Left lung (tissue), 10 donors: ENCODE results near the gene XYLB. TPM values are rescaled to one million over a fixed set of nuclear protein-coding genes. Genes with fewer than 3 reads are reported as not detected.

Experiments
- ATAC-seq: fragments of 200-7000 bp; cut with Tn5 transposase; one replicate; pipeline ENCODE4 v1.9.1; 2020; ENCODE audit warnings: moderate library complexity
- DNase-seq, 4 donors: peaks; one replicate each; pipeline ENCODE4 v3.0.0-alpha.2; 2013 to 2020
- H3K27ac ChIP-seq, 2 donors: fragments of 200-600 bp; sonication (generic) in 1 of 2; one replicate each; pipeline versions ENCODE4 v1.5.0 to v1.8.0; 2020 to 2021
- H3K27me3 ChIP-seq, 2 donors: fragments of 200-600 bp; sonication (generic) in 1 of 2; one replicate each; pipeline versions ENCODE4 v1.5.0 to v1.8.0; 2020 to 2021
- H3K36me3 ChIP-seq, 2 donors: fragments of 200-600 bp; sonication (generic) in 1 of 2; one replicate each; pipeline versions ENCODE4 v1.5.0 to v1.8.0; 2020 to 2021
- H3K4me1 ChIP-seq, 2 donors: fragments of 200-600 bp; one replicate each; pipeline ENCODE4 v1.8.0; 2021
- H3K4me3 ChIP-seq, 2 donors: fragments of 200-600 bp; sonication (generic) in 1 of 2; one replicate each; pipeline versions ENCODE4 v1.5.0 to v1.8.0; 2020 to 2021; ENCODE audit warnings: mild to moderate bottlenecking in 1 of 2
- H3K9me3 ChIP-seq, 2 donors: fragments of 200-600 bp; sonication (generic) in 1 of 2; one replicate each; pipeline versions ENCODE4 v1.5.0 to v1.8.0; 2020 to 2021
- intact Hi-C, 2 donors: fragments of 100-400 bp; cut with DNase I; formaldehyde crosslinking; loops; one replicate each; pipeline versions ENCODE4 v1.11.2 to v1.14.2; 2022
- polyA plus RNA-seq, 6 donors: library from polyadenylated mRNA; unstranded; fragments of 120-200 nt; gene quantifications; one replicate each; pipeline ENCODE4 v1.2.1, GENCODE V29; 2013; ENCODE audit not compliant: insufficient read length in 6 of 6
- total RNA-seq, 2 donors: library from RNA; stranded (reverse); fragmentation: NEBNext Ultra II Directional; extraction: Animal tissue kit (Norgen Biotek cat#: 25700); gene quantifications; one replicate each; pipeline ENCODE4 v1.2.1, GENCODE V29; 2021
- TF ChIP-seq, protein P1 (sequence below), 2 donors: fragments of 200-600 bp; sonication (generic) in 1 of 2; IDR thresholded peaks; one replicate each; pipeline versions ENCODE4 v1.5.0 to v1.8.0; 2021; ENCODE audit warnings: antibody characterized with exemption in 2 of 2
- donor health status: DM: no; HTN: yes; CAD: no.
- donor health status: DM: no; HTN: no; CAD: no.

Gene XYLB
- total and polyA plus RNA-seq, 8 donors, result 5.1 to 8.7 (median 7.3) TPM

DNA sequence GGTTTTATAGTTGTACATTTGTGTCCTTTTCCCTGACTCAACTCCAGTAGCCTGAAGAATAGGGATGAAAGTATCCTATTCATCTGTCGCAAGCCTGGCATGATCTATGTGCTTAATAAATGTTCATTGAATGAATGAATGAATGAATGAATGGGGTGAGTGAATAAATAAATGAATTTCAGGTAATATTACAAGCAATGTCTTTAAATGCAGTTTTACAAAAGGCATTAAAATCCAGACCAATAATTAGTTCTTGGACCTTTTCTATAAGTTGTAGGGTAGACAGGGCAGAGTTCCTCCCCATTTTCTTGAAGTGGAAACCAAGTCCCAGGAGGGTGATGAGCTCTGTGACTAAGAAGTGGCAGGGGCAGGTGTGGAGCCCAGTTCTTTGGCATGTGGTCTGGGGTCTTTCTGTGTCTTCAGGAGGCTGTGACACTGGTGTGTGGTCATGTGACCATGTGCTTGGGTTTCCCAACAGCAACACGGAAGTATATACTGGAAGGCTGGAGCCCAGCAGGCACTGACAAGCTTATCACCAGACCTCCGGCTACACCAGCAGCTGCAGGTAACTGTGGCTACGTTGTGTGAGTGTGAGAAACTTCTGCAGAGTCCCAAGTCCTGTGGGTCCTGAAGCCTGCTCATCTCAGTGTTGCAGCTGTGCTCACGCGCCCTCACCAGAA is 18.3 kb downstream of the XYLB start:
- H3K4me3 ChIP-seq, result no peak overlapping the region
- DNase-seq, result no peak
- intact Hi-C loops, result no loop called here
- ATAC-seq, result no peak
- TF ChIP-seq, protein P1, sequence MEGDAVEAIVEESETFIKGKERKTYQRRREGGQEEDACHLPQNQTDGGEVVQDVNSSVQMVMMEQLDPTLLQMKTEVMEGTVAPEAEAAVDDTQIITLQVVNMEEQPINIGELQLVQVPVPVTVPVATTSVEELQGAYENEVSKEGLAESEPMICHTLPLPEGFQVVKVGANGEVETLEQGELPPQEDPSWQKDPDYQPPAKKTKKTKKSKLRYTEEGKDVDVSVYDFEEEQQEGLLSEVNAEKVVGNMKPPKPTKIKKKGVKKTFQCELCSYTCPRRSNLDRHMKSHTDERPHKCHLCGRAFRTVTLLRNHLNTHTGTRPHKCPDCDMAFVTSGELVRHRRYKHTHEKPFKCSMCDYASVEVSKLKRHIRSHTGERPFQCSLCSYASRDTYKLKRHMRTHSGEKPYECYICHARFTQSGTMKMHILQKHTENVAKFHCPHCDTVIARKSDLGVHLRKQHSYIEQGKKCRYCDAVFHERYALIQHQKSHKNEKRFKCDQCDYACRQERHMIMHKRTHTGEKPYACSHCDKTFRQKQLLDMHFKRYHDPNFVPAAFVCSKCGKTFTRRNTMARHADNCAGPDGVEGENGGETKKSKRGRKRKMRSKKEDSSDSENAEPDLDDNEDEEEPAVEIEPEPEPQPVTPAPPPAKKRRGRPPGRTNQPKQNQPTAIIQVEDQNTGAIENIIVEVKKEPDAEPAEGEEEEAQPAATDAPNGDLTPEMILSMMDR (IDR thresholded peaks at IDR 0.05), result no peak
- H3K36me3 ChIP-seq, result peaks cover 0 to 18% of the 10 kb centered on the region in 2 donors
- no peaks in the 10 kb centered on the region for H3K4me1 ChIP-seq
- H3K27me3 ChIP-seq, result no peaks in the 10 kb centered on the region
- H3K27ac ChIP-seq, result no peak overlapping the region
- no peaks in the 10 kb centered on the region for H3K9me3 ChIP-seq

GRCh38 chr3:38365469-38366062 is 19.0 kb downstream of the XYLB start:
- intact Hi-C loops, result no loop called here
- no peak for ATAC-seq

GRCh38 chr3:38366082-38366481 is 19.5 kb downstream of the XYLB start:
- no peaks in the 10 kb centered on the region for H3K4me1 ChIP-seq
- TF ChIP-seq, protein P1 (IDR thresholded peaks at IDR 0.05), result no peak
- no peaks in the 10 kb centered on the region for H3K9me3 ChIP-seq
- H3K36me3 ChIP-seq, result peaks cover 0 to 25% of the 10 kb centered on the region in 2 donors
- no peak overlapping the region for H3K4me3 ChIP-seq
- H3K27me3 ChIP-seq, result no peaks in the 10 kb centered on the region
- intact Hi-C loops, result no loop called here
- ATAC-seq (no peak), DNase-seq (no peak)
- no peak overlapping the region for H3K27ac ChIP-seq

More at GRCh38 chr3:38365469-38366062, 19.0 kb downstream of the XYLB start:
- H3K9me3 ChIP-seq, result no peaks in the 10 kb centered on the region
- no peak overlapping the region for H3K27ac ChIP-seq
- DNase-seq, result no peak
- H3K27me3 ChIP-seq, result no peaks in the 10 kb centered on the region
- TF ChIP-seq, protein P1 (IDR thresholded peaks at IDR 0.05), result no peak
- H3K4me1 ChIP-seq, result no peaks in the 10 kb centered on the region
- H3K4me3 ChIP-seq, result no peak overlapping the region
- H3K36me3 ChIP-seq, result peaks cover 0 to 22% of the 10 kb centered on the region in 2 donors

- DNase-seq (no peak), ATAC-seq (no peak)
- Histone ChIP-seq H3K27ac (no peak overlapping the region), H3K27me3 (no peaks in the 10 kb centered on the region), H3K36me3 (peaks cover 0 to 30% of the 10 kb centered on the region in 2 donors), H3K4me3 (no peak overlapping the region), H3K4me1 (no peaks in the 10 kb centered on the region), H3K9me3 (no peaks in the 10 kb centered on the region)
- TF ChIP-seq, protein P1 (IDR thresholded peaks at IDR 0.05), result no peak
- intact Hi-C loops, result no loop called here
Observed at GRCh38 chr3:38367779-38368178, 21.2 kb downstream of the XYLB start.

DNA sequence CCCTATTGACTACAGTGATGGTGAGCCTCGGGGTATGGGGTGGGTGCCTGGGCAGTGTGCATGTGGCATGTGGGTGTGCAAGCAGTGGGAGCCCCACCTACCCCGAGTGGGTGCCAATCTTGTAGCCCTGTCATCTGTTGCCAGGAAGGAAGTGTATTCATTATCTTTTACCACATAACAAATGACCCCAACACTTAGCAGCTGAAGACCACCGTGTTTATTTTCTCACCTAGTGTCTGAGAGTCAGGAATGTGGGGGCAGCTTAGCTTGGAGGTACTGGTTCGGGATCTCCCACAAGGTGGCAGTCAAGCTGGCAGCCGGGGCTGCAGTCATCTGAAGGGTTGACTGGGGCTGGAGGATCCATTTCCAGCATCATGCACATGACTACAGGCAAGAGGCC is 21.7 kb downstream of the XYLB start:
- Histone ChIP-seq H3K9me3 (no peaks in the 10 kb centered on the region), H3K27me3 (no peaks in the 10 kb centered on the region), H3K4me3 (no peak overlapping the region), H3K36me3 (peaks cover 0 to 32% of the 10 kb centered on the region in 2 donors), H3K27ac (no peak overlapping the region), H3K4me1 (no peaks in the 10 kb centered on the region)
- ATAC-seq (no peak), DNase-seq (no peak)
- intact Hi-C loops, result no loop called here
- TF ChIP-seq, protein P1 (IDR thresholded peaks at IDR 0.05), result no peak
